HEK293T (cell line): Measurements from ENCODE around the gene RB1.

ENCODE experiments used
- CTBP1 ChIP-seq: fragments of 450-650 bp; IDR thresholded peaks from 2 replicates; pipeline ENCODE4 v1.6.1; 2016; ENCODE audit warnings: borderline replicate concordance
- FOXK2 ChIP-seq: fragments of 450-650 bp; IDR thresholded peaks from 2 replicates; pipeline ENCODE4 v1.6.1; 2016; ENCODE audit warnings: mild to moderate bottlenecking
- FOXM1 ChIP-seq: fragments of 450-650 bp; IDR thresholded peaks from 2 replicates; pipeline ENCODE4 v1.6.1; 2017; ENCODE audit warnings: mild to moderate bottlenecking, borderline replicate concordance
- HDGF ChIP-seq: fragments of 450-650 bp; IDR thresholded peaks from 2 replicates; pipeline ENCODE4 v1.6.1; 2017; ENCODE audit warnings: antibody characterized with exemption, borderline replicate concordance
- L3MBTL2 ChIP-seq: fragments of 450-650 bp; conservative IDR thresholded peaks from 2 replicates; pipeline ENCODE4 v1.6.1; 2016; ENCODE audit warnings: mild to moderate bottlenecking
- LEF1 ChIP-seq: fragments of 450-650 bp; IDR thresholded peaks from 2 replicates; pipeline ENCODE4 v1.6.1; 2017; ENCODE audit warnings: mild to moderate bottlenecking, borderline replicate concordance
- NFRKB ChIP-seq: fragments of 450-650 bp; IDR thresholded peaks from 2 replicates; pipeline ENCODE4 v1.6.1; 2016; ENCODE audit warnings: mild to moderate bottlenecking, moderate library complexity
- PKNOX1 ChIP-seq: fragments of 450-650 bp; IDR thresholded peaks from 2 replicates; pipeline ENCODE4 v1.6.1; 2016
- SP1 ChIP-seq: fragments of 450-650 bp; IDR thresholded peaks from 2 replicates; pipeline ENCODE4 v1.6.1; 2017

GRCh38 chr13:48476215-48476614, 172.7 kb downstream of the RB1 start:
- no peak for TF ChIP-seq SP1
- TF ChIP-seq PKNOX1 = no peak
- no peak for TF ChIP-seq L3MBTL2
- no peak for TF ChIP-seq NFRKB
- no peak for TF ChIP-seq CTBP1
- TF ChIP-seq FOXK2 = no peak
- TF ChIP-seq HDGF = no peak
- no peak for TF ChIP-seq LEF1
- TF ChIP-seq FOXM1 = no peak
